ENCODE measurements around the gene IQSEC3.

The IQSEC3 gene

GRCh38 chr12:202081-202731 lies 135.6 kb downstream of the IQSEC3 start (continued):
- TF ChIP-seq ZBTB10 (tag by site-specific recombination; IDR thresholded peaks at IDR 0.05) (no peak), ZNF514 (tag by site-specific recombination; IDR thresholded peaks at IDR 0.05) (no peak), ZNF785 (tag by site-specific recombination; IDR thresholded peaks at IDR 0.05) (no peak), ZNF658 (tag by site-specific recombination; IDR thresholded peaks at IDR 0.05) (no peak), SALL2 (tag by site-specific recombination; IDR thresholded peaks at IDR 0.05; ENCODE audit: borderline replicate concordance) (no peak), HOXD13 (CRISPR knock-in tag; IDR thresholded peaks at IDR 0.05; ENCODE audit: borderline replicate concordance) (no peak), KLF8 (tag by site-specific recombination; IDR thresholded peaks at IDR 0.05) (no peak), ZNF621 (tag by site-specific recombination; IDR thresholded peaks at IDR 0.05) (no peak), ZNF626 (tag by site-specific recombination; IDR thresholded peaks at IDR 0.05) (no peak), ZNF843 (tag by site-specific recombination; IDR thresholded peaks at IDR 0.05) (peak; percentile 22; the same call in 1 of the 2 replicates), ZNF2 (tag by site-specific recombination; IDR thresholded peaks at IDR 0.05) (no peak), ZNF701 (tag by site-specific recombination; IDR thresholded peaks at IDR 0.05) (no peak), ZNF280C (tag by site-specific recombination; IDR thresholded peaks at IDR 0.05) (no peak), ZNF350 (tag by site-specific recombination; IDR thresholded peaks at IDR 0.05) (no peak), ELK4 (IDR thresholded peaks at IDR 0.05; ENCODE audit: borderline replicate concordance, low read depth, low read length) (no peak), ZNF558 (tag by site-specific recombination; IDR thresholded peaks at IDR 0.05) (no peak), MZF1 (tag by site-specific recombination; IDR thresholded peaks at IDR 0.05; ENCODE audit: borderline replicate concordance) (no peak), PRDM6 (tag by site-specific recombination; IDR thresholded peaks at IDR 0.05) (no peak), SETDB1 (IDR thresholded peaks at IDR 0.05; ENCODE audit: insufficient read length, low read length) (no peak), ZNF423 (tag by site-specific recombination; IDR thresholded peaks at IDR 0.05) (0 out of 2 replicates have a peak, but pooled peaks have one; percentile 51), FEZF1 (tag by site-specific recombination; IDR thresholded peaks at IDR 0.05) (peak; percentile 68), ZNF239 (tag by site-specific recombination; IDR thresholded peaks at IDR 0.05) (no peak), PRDM10 (tag by site-specific recombination; IDR thresholded peaks at IDR 0.05) (0 out of 2 replicates have a peak, but pooled peaks have one; percentile 10), YY2 (tag by site-specific recombination; IDR thresholded peaks at IDR 0.05) (no peak), ZNF140 (tag by site-specific recombination; IDR thresholded peaks at IDR 0.05) (no peak), OSR2 (tag by site-specific recombination; IDR thresholded peaks at IDR 0.05) (0 out of 2 replicates have a peak, but pooled peaks have one; percentile 11), PATZ1 (tag by site-specific recombination; IDR thresholded peaks at IDR 0.05) (0 out of 2 replicates have a peak, but pooled peaks have one; percentile 21)
